Liver (tissue), 9 donors: ENCODE results near the gene TSBP1. TPM values are rescaled to one million over a fixed set of nuclear protein-coding genes. Genes with fewer than 3 reads are reported as not detected.

Source experiments
- DNase-seq: peaks from one replicate; pipeline ENCODE4 v3.0.0-alpha.2; 2017; ENCODE audit warnings: low spot score
- H3K27ac ChIP-seq, 2 donors: one replicate each; pipeline ENCODE4 v1.7.0; 2013; ENCODE audit warnings: inconsistent platforms in 2 of 2, low read length in 2 of 2, control low read depth in 1 of 2, low read depth in 1 of 2, mild to moderate bottlenecking in 1 of 2
- H3K27me3 ChIP-seq, 4 donors: one replicate each; pipeline versions ENCODE4 v1.6.1 to v1.7.0; 2013; ENCODE audit warnings: low read length in 3 of 4, inconsistent platforms in 1 of 4, mild to moderate bottlenecking in 1 of 4, moderate library complexity in 1 of 4; ENCODE audit not compliant: control insufficient read depth in 4 of 4, insufficient read depth in 4 of 4
- H3K36me3 ChIP-seq, 4 donors: one replicate each; pipeline versions ENCODE4 v1.6.1 to v1.7.0; 2013; ENCODE audit warnings: low read length in 3 of 4, mild to moderate bottlenecking in 3 of 4, low read depth in 1 of 4, moderate library complexity in 1 of 4; ENCODE audit not compliant: control insufficient read depth in 4 of 4, insufficient read depth in 3 of 4
- H3K4me1 ChIP-seq, 4 donors: one replicate each; pipeline versions ENCODE4 v1.6.1 to v1.7.0; 2013; ENCODE audit warnings: low read length in 3 of 4, mild to moderate bottlenecking in 3 of 4, moderate library complexity in 1 of 4; ENCODE audit not compliant: control insufficient read depth in 4 of 4, insufficient read depth in 4 of 4
- H3K4me3 ChIP-seq, 3 donors: one replicate each; pipeline versions ENCODE4 v1.6.1 to v1.7.0; 2013; ENCODE audit warnings: low read length in 3 of 3, control low read depth in 1 of 3, low read depth in 1 of 3, mild to moderate bottlenecking in 1 of 3
- H3K9ac ChIP-seq, 2 donors: one replicate each; pipeline ENCODE4 v1.7.0; 2013; ENCODE audit warnings: low read length in 2 of 2, mild to moderate bottlenecking in 2 of 2, moderate library complexity in 2 of 2, control low read depth in 1 of 2, low read depth in 1 of 2
- H3K9me3 ChIP-seq, 4 donors: one replicate each; pipeline versions ENCODE4 v1.6.1 to v1.7.0; 2013; ENCODE audit warnings: low read length in 3 of 4; ENCODE audit not compliant: control insufficient read depth in 4 of 4
- EGR1 ChIP-seq, 2 donors: IDR thresholded peaks; 2 replicates each; pipeline ENCODE4 v1.6.1; 2016 to 2018; ENCODE audit warnings: antibody characterized with exemption in 2 of 2, low read depth in 2 of 2
- FOXA1 ChIP-seq: IDR thresholded peaks from 2 replicates; pipeline ENCODE4 v1.6.1; 2016; ENCODE audit warnings: antibody characterized with exemption
- GABPA ChIP-seq, 2 donors: IDR thresholded peaks in 1 of 2; conservative IDR thresholded peaks in 1 of 2; 2 replicates each; pipeline ENCODE4 v1.6.1; 2016; ENCODE audit warnings: antibody characterized with exemption in 2 of 2, mild to moderate bottlenecking in 1 of 2, moderate library complexity in 1 of 2
- HNF4A ChIP-seq, 2 donors: conservative IDR thresholded peaks; 2 replicates each; pipeline ENCODE4 v1.6.1; 2016; ENCODE audit warnings: antibody characterized with exemption in 2 of 2, mild to moderate bottlenecking in 2 of 2
- NR2F2 ChIP-seq: IDR thresholded peaks from 2 replicates; pipeline ENCODE4 v1.6.1; 2016; ENCODE audit warnings: antibody characterized with exemption
- RAD21 ChIP-seq, 2 donors: IDR thresholded peaks; 2 replicates each; pipeline ENCODE4 v1.6.1; 2016; ENCODE audit warnings: antibody characterized with exemption in 2 of 2, mild to moderate bottlenecking in 2 of 2
- WGBS: extraction: QIAGEN DNeasy Blood & Tissue Kit; methylation state at CpG from one replicate; pipeline ENCODE4 v1.1.7; 2013; 5-methylcytosine and 5-hydroxymethylcytosine counted together
- polyA plus RNA-seq, 2 donors: library from polyadenylated mRNA; stranded (reverse) in 1 of 2; unstranded in 1 of 2; fragments of 200-250 nt in 1 of 2; fragments of >200 nt in 1 of 2; fragmentation: Nextera tagmentation in 1 of 2; extraction: Ambion mirVana in 1 of 2; gene quantifications; one replicate each; pipeline versions ENCODE4 v1.2.1 to v1.2.3, GENCODE V29; 2013 to 2015
- total RNA-seq, 2 donors: library from RNA; depleted of rRNA; stranded (reverse); fragments of >200 nt; gene quantifications; one replicate each; pipeline ENCODE4 v1.2.3, GENCODE V29; 2014
- TF ChIP-seq, protein P1 (sequence below): fragments of 150-350 bp; IDR thresholded peaks from 2 replicates; pipeline ENCODE4 v1.5.1; 2017; ENCODE audit warnings: improper control_type of control experiment, low read depth, low read length; ENCODE audit not compliant: missing input control
- TF ChIP-seq, protein P2 (sequence below): IDR thresholded peaks from 2 replicates; pipeline ENCODE4 v1.6.1; 2016; ENCODE audit warnings: antibody characterized with exemption, mild to moderate bottlenecking
- donor health status: healthy.
- donor health status: healthy.
- donor health status: healthy.
- donor health status: healthy.
- donor health status: healthy.

TSBP1 gene
- total and polyA plus RNA-seq, 4 donors = not detected

DNA sequence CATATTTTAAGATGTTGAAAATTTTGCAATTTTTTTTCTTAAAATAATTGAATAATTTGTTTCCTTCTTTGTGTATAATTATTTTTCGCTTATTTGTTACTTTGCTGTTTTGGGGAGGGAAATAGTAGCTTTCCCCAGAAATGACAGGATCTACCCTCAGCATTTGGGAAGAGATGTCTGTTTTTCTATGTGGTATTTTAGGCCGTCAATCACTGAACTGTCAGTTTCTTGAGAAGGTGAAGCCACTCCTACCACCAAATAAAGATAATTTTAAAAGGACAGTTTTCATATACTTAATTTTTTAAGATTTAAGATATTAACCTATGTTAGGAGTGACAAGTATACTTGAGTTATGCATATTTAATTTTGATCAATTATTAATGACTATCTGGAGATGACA lies 31.5 kb downstream of the TSBP1 start:
- TF ChIP-seq FOXA1 (no peak), NR2F2 (no peak)
- Histone ChIP-seq H3K27me3 (peaks cover 0 to 4% (median 0%) of the 10 kb centered on the region in 4 donors), H3K27ac (no peak overlapping the region), H3K9me3 (peaks cover 0 to 2% (median 0%) of the 10 kb centered on the region in 4 donors), H3K4me1 (no peaks in the 10 kb centered on the region), H3K4me3 (no peak overlapping the region), H3K36me3 (no peaks in the 10 kb centered on the region), H3K9ac (no peak overlapping the region)
- 76% methylated on average over 2 of the region's 2 CpGs for WGBS
- no peak for DNase-seq

DNA sequence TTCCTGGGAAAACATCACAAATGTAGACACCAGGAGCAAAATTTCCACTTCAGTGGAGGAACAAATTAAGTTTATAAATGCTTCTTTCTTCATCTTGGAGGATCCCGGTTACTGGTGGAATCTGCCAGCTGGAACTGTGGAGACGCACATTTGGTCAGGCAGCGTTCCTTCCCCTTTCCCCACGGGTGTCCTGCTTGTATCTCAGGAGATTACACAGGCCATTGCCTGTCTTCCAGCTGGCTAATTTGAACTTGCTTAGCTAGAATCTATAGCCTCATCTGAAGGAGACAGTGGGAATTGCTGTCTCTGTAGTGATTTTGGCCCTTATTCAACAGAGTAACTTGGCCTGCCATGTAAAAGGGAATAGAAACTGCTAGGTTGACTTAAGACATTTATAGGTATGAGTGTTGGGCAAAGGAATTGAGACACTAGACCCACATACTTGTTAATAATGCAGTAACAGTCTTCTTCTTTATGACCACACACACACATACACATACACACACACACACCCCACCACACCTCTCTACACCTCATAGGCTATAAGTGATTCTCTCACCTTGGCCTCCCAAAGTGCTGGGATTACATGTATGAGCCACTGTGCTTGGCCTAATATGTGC lies 34.4 kb downstream of the TSBP1 start:
- no peak overlapping the region for H3K27ac ChIP-seq
- peaks cover 0 to 2% (median 0%) of the 10 kb centered on the region in 4 donors for H3K9me3 ChIP-seq
- H3K4me3 ChIP-seq = no peak overlapping the region
- TF ChIP-seq HNF4A (conservative IDR thresholded peaks at IDR 0.05) (no peak), GABPA (IDR thresholded peaks at IDR 0.05 in 1 of 2, conservative IDR thresholded peaks at IDR 0.05 in 1 of 2) (no peak), EGR1 (IDR thresholded peaks at IDR 0.05; ENCODE audit: low read depth in 2 of 2) (no peak)
- TF ChIP-seq, protein P1, sequence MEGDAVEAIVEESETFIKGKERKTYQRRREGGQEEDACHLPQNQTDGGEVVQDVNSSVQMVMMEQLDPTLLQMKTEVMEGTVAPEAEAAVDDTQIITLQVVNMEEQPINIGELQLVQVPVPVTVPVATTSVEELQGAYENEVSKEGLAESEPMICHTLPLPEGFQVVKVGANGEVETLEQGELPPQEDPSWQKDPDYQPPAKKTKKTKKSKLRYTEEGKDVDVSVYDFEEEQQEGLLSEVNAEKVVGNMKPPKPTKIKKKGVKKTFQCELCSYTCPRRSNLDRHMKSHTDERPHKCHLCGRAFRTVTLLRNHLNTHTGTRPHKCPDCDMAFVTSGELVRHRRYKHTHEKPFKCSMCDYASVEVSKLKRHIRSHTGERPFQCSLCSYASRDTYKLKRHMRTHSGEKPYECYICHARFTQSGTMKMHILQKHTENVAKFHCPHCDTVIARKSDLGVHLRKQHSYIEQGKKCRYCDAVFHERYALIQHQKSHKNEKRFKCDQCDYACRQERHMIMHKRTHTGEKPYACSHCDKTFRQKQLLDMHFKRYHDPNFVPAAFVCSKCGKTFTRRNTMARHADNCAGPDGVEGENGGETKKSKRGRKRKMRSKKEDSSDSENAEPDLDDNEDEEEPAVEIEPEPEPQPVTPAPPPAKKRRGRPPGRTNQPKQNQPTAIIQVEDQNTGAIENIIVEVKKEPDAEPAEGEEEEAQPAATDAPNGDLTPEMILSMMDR = no peak
- H3K4me1 ChIP-seq = no peaks in the 10 kb centered on the region
- 76% methylated on average over 4 of the region's 4 CpGs for WGBS
- DNase-seq = no peak
- H3K9ac ChIP-seq = no peak overlapping the region
- no peaks in the 10 kb centered on the region for H3K36me3 ChIP-seq
- peaks cover 0 to 6% (median 0%) of the 10 kb centered on the region in 4 donors for H3K27me3 ChIP-seq

DNA sequence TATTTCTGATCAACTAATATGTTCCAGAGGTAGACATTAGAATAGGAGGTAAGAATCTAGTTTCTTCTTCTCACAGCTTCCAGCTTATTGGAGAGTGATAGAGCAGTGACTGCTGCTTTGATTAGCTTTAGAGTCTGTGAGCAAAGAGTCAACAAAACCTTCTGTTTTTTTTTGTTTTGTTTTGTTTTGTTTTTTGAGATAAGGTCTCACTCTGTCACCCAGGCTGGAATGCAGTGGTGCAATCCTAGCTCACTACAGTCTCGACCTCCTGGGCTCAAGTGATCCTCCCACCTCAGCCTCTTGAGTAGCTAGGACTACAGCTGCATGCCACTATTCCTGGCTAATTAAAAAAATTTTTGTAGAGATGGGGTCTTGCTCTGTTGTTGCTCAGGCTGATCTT lies 39.3 kb downstream of the TSBP1 start:
- TF ChIP-seq, protein P2, sequence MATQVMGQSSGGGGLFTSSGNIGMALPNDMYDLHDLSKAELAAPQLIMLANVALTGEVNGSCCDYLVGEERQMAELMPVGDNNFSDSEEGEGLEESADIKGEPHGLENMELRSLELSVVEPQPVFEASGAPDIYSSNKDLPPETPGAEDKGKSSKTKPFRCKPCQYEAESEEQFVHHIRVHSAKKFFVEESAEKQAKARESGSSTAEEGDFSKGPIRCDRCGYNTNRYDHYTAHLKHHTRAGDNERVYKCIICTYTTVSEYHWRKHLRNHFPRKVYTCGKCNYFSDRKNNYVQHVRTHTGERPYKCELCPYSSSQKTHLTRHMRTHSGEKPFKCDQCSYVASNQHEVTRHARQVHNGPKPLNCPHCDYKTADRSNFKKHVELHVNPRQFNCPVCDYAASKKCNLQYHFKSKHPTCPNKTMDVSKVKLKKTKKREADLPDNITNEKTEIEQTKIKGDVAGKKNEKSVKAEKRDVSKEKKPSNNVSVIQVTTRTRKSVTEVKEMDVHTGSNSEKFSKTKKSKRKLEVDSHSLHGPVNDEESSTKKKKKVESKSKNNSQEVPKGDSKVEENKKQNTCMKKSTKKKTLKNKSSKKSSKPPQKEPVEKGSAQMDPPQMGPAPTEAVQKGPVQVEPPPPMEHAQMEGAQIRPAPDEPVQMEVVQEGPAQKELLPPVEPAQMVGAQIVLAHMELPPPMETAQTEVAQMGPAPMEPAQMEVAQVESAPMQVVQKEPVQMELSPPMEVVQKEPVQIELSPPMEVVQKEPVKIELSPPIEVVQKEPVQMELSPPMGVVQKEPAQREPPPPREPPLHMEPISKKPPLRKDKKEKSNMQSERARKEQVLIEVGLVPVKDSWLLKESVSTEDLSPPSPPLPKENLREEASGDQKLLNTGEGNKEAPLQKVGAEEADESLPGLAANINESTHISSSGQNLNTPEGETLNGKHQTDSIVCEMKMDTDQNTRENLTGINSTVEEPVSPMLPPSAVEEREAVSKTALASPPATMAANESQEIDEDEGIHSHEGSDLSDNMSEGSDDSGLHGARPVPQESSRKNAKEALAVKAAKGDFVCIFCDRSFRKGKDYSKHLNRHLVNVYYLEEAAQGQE = no peak
- no peak for TF ChIP-seq RAD21 (IDR thresholded peaks at IDR 0.05)
- Histone ChIP-seq H3K4me1 (no peaks in the 10 kb centered on the region), H3K4me3 (no peak overlapping the region), H3K27ac (no peak overlapping the region), H3K36me3 (no peaks in the 10 kb centered on the region), H3K9ac (no peak overlapping the region), H3K27me3 (peaks cover 0 to 4% (median 0%) of the 10 kb centered on the region in 4 donors), H3K9me3 (no peaks in the 10 kb centered on the region)
- 38% methylated on average over 1 of the region's 1 CpG for WGBS
- no peak for DNase-seq
